HG03108 (cell line): ENCODE results near the gene BEX3.
"Not testable (repeated sequence)": the region's sequence is repeated elsewhere in the genome, so short reads cannot be mapped to it uniquely, and the experiment has no call there.

Source experiments
- ATAC-seq: cut with Tn5 transposase; IDR thresholded peaks from one replicate; pipeline ENCODE4 v1.9.1; 2021; ENCODE audit warnings: moderate library complexity; ENCODE audit not compliant: unreplicated experiment

Gene BEX3

GRCh38 chrX:103378990-103379389 lies 2.7 kb downstream of the BEX3 start:
- ATAC-seq: no peak

GRCh38 chrX:103382877-103383276 lies 6.5 kb downstream of the BEX3 start:
- no peak for ATAC-seq

GRCh38 chrX:103384672-103385071 lies 8.3 kb downstream of the BEX3 start:
- no peak for ATAC-seq

- not testable (repeated sequence) for ATAC-seq
Observed at GRCh38 chrX:103385283-103385830, 9.0 kb downstream of the BEX3 start.

GRCh38 chrX:103386332-103386731 lies 10.0 kb downstream of the BEX3 start:
- no peak for ATAC-seq

- ATAC-seq: no peak
Observed at GRCh38 chrX:103393487-103393886, 17.1 kb downstream of the BEX3 start.

- no peak for ATAC-seq
Observed at GRCh38 chrX:103396186-103396585, 19.8 kb downstream of the BEX3 start.

- ATAC-seq: no peak
Observed at GRCh38 chrX:103396660-103397059, 20.3 kb downstream of the BEX3 start.

- ATAC-seq: no peak
Observed at GRCh38 chrX:103397707-103398106, 21.4 kb downstream of the BEX3 start.

GRCh38 chrX:103398421-103398864 lies 22.1 kb downstream of the BEX3 start:
- ATAC-seq: no peak

- no peak for ATAC-seq
Observed at GRCh38 chrX:103399744-103400143, 23.4 kb downstream of the BEX3 start.

GRCh38 chrX:103400931-103401330 lies 24.6 kb downstream of the BEX3 start:
- ATAC-seq: no peak

GRCh38 chrX:103404231-103405008 lies 28.1 kb downstream of the BEX3 start:
- peak; percentile 96 for ATAC-seq

- ATAC-seq: no peak
Observed at GRCh38 chrX:103405009-103405333, 28.6 kb downstream of the BEX3 start.

GRCh38 chrX:103406256-103406655 lies 29.9 kb downstream of the BEX3 start:
- no peak for ATAC-seq

- no peak for ATAC-seq
Observed at GRCh38 chrX:103407776-103408175, 31.4 kb downstream of the BEX3 start.

GRCh38 chrX:103411721-103412120 lies 35.4 kb downstream of the BEX3 start:
- not testable (repeated sequence) for ATAC-seq

- no peak for ATAC-seq
Observed at GRCh38 chrX:103413705-103414387, 37.5 kb downstream of the BEX3 start.

GRCh38 chrX:103414561-103414960 lies 38.2 kb downstream of the BEX3 start:
- no peak for ATAC-seq

- no peak for ATAC-seq
Observed at GRCh38 chrX:103415068-103415467, 38.7 kb downstream of the BEX3 start.

- no peak for ATAC-seq
Observed at GRCh38 chrX:103415528-103415927, 39.2 kb downstream of the BEX3 start.

- no peak for ATAC-seq
Observed at GRCh38 chrX:103417370-103417769, 41.0 kb downstream of the BEX3 start.
